Gastrocnemius medialis (tissue), 4 donors: ENCODE data around the gene SOD3. TPM values are rescaled to one million over a fixed set of nuclear protein-coding genes. Genes with fewer than 3 reads are reported as not detected.

ENCODE experiments used
- ATAC-seq, 2 donors: fragments of 150-250 bp; one replicate each; pipeline ENCODE4 v1.9.1; 2016
- DNase-seq, 2 donors: peaks; one replicate each; pipeline ENCODE4 v3.0.0-alpha.2; 2019
- H3K27ac ChIP-seq, 4 donors: fragments of 200-600 bp; sonication (generic); 1 replicate in 1 of 4; 2 replicates in 3 of 4; pipeline ENCODE4 v1.5.1; 2016 to 2018; ENCODE audit warnings: mild to moderate bottlenecking in 2 of 4, moderate library complexity in 1 of 4
- H3K27me3 ChIP-seq, 3 donors: fragments of 200-600 bp; sonication (generic) in 2 of 3; 1 replicate in 1 of 3; 2 replicates in 2 of 3; pipeline versions ENCODE4 v1.5.1 to v1.6.0; 2016 to 2019; ENCODE audit warnings: mild to moderate bottlenecking in 1 of 3, moderate library complexity in 1 of 3
- H3K36me3 ChIP-seq, 2 donors: fragments of 200-600 bp; sonication (generic) in 1 of 2; one replicate each; pipeline ENCODE4 v1.5.1; 2017 to 2018
- H3K4me1 ChIP-seq, 2 donors: fragments of 200-600 bp; sonication (generic) in 1 of 2; one replicate each; pipeline ENCODE4 v1.5.1; 2016 to 2017; ENCODE audit warnings: mild to moderate bottlenecking in 2 of 2
- H3K4me3 ChIP-seq, 4 donors: fragments of 200-600 bp; sonication (generic) in 3 of 4; 1 replicate in 1 of 4; 2 replicates in 3 of 4; pipeline ENCODE4 v1.5.1; 2016 to 2019; ENCODE audit warnings: mild to moderate bottlenecking in 2 of 4
- H3K9me3 ChIP-seq, 3 donors: fragments of 200-600 bp; sonication (generic) in 2 of 3; 1 replicate in 1 of 3; 2 replicates in 2 of 3; pipeline ENCODE4 v1.5.1; 2016 to 2019
- POLR2A ChIP-seq, 2 donors: fragments of 450-650 bp; IDR thresholded peaks; one replicate each; pipeline ENCODE4 v1.6.1; 2017; ENCODE audit warnings: antibody characterized with exemption in 2 of 2, mild to moderate bottlenecking in 2 of 2, moderate library complexity in 2 of 2
- in situ Hi-C, 4 donors: fragments of 200-750 bp; cut with MboI; loops; one replicate each; pipeline versions ENCODE4 v1.15.0 to v1.8.0; 2017; ENCODE audit warnings: low sequenced_read_pairs in 4 of 4
- intact Hi-C: fragments of 100-400 bp; cut with DNase I; formaldehyde crosslinking; loops from one replicate; pipeline ENCODE4 v1.15.1; 2023; ENCODE audit warnings: low total_unique reads
- total RNA-seq, 4 donors: library from RNA; depleted of rRNA; stranded (reverse); fragments of >200 nt; gene quantifications; one replicate each; pipeline versions ENCODE4 v1.1.0 to v1.2.3, GENCODE V29; 2016
- TF ChIP-seq, protein P1 (sequence below), 5 experiments: fragments of 450-650 bp in 3 of 5; fragments of 200-600 bp in 2 of 5; sonication (generic) in 2 of 5; IDR thresholded peaks in 4 of 5; conservative IDR thresholded peaks in 1 of 5; 1 replicate in 4 of 5; 2 replicates in 1 of 5; pipeline ENCODE4 v1.5.1; 2016 to 2019; ENCODE audit warnings: antibody characterized with exemption in 5 of 5, mild to moderate bottlenecking in 3 of 5, moderate library complexity in 3 of 5

Gene SOD3, protein sequence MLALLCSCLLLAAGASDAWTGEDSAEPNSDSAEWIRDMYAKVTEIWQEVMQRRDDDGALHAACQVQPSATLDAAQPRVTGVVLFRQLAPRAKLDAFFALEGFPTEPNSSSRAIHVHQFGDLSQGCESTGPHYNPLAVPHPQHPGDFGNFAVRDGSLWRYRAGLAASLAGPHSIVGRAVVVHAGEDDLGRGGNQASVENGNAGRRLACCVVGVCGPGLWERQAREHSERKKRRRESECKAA
- 10 to 100 TPM in 1 of 4 donors, 1 to 10 TPM in 3; 2.5 to 13.0 (median 5.9) TPM for total RNA-seq

DNA sequence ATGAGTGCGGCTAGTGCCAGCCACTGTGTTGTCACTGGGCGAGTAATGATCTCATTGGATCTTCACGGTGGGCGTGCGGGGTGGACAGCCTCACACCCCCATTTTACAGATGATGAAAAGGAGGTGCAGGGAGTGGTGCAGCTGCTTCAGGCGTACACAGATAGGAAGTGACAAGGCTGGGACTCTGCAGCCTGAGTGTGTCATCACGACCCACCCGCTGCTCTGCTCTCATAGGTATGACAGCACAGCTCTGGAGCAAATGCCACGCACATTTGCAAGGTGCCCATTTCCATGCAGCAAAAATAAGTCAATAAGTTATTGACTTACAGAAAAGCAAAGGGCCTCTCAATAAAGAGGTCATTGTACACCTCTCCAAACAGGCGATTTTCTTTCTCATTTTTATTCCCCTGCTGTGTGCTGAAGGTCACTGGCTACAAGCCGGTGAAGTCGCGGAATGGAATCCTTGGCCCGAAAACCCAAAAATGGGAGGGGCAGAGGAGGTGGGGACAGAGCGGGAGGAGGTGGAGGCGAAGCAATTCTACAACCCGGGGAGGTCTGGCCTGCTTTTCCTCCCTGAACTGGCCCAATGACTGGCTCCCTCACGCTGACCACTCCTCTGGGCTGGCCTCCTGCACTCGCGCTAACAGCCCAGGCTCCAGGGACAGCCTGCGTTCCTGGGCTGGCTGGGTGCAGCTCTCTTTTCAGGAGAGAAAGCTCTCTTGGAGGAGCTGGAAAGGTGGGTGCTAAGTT, at the start of gene SOD3:
TSS of gene SOD3 (plus strand) at position 658 of the 750 bp plus-strand sequence. CDS start 3,949 bp downstream, outside the sequence.
- no peaks in the 10 kb centered on the region for H3K36me3 ChIP-seq
- TF ChIP-seq POLR2A (IDR thresholded peaks at IDR 0.05): peak; percentile 18 to 22
- TF ChIP-seq, protein P1, sequence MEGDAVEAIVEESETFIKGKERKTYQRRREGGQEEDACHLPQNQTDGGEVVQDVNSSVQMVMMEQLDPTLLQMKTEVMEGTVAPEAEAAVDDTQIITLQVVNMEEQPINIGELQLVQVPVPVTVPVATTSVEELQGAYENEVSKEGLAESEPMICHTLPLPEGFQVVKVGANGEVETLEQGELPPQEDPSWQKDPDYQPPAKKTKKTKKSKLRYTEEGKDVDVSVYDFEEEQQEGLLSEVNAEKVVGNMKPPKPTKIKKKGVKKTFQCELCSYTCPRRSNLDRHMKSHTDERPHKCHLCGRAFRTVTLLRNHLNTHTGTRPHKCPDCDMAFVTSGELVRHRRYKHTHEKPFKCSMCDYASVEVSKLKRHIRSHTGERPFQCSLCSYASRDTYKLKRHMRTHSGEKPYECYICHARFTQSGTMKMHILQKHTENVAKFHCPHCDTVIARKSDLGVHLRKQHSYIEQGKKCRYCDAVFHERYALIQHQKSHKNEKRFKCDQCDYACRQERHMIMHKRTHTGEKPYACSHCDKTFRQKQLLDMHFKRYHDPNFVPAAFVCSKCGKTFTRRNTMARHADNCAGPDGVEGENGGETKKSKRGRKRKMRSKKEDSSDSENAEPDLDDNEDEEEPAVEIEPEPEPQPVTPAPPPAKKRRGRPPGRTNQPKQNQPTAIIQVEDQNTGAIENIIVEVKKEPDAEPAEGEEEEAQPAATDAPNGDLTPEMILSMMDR (IDR thresholded peaks at IDR 0.05 in 4 of 5, conservative IDR thresholded peaks at IDR 0.05 in 1 of 5): no peak
- H3K4me3 ChIP-seq: peak within 1 kb of the TSS; percentile 18 to 51 (median 37)
- H3K27me3 ChIP-seq: peaks cover 0 to 8% (median 0%) of the 10 kb centered on the region in 3 donors
- H3K27ac ChIP-seq: peak within 1 kb of the TSS; percentile 34 to 74 (median 57)
- in situ Hi-C loops: loop anchor here in 2 of 4 donors (25.0 kb wide), 1 partner anchor 308 kb away; no protein-coding TSS in a partner anchor
- DNase-seq: peak; percentile 48 to 66
- peak; percentile 71 to 74 for ATAC-seq
- intact Hi-C loops: loop anchor here (10.0 kb wide), 1 partner anchor 310 kb away; no protein-coding TSS in a partner anchor
- H3K4me1 ChIP-seq: peaks cover 13 to 19% of the 10 kb centered on the region in 2 donors
- no peaks in the 10 kb centered on the region for H3K9me3 ChIP-seq

DNA sequence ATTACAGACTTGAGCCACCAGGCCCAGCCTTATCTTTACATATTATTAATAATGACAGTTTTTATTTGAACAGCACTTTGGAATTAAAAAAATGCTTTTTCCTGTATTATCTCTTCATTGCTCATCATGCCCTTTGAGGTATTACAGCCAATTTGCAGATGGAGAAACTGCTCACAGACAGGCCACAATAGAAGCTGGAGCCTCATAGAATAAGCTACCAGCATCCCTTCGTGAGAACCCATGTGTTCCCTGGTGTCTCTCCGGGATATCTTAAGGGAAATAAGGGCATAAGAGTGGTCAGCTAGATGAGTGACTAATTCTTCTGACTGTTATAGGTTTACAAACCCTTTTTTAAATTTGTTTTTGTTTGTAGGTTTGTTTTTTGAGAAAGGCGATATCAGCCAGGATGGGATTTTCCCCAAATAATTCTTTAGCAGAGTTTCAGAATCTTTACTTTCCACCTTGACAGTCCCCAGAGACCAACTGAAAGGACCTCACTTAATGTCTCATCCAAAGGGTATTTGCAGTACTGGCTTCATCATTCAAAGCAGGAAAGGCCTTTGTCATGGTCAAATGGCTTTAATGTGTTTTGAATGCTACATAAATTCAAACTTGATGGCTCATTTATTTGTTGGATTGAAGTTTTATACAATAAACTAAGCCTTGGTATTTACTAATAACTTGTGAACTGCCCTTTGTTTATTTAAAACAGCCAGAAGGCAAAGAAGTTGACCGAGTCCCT, 48.0 kb upstream of the SOD3 start:
- ATAC-seq: no peak
- H3K36me3 ChIP-seq: no peaks in the 10 kb centered on the region
- H3K4me1 ChIP-seq: peaks cover 21 to 38% of the 10 kb centered on the region in 2 donors
- in situ Hi-C loops: no loop called here
- no peak overlapping the region for H3K27ac ChIP-seq
- intact Hi-C loops: no loop called here
- no peak overlapping the region for H3K4me3 ChIP-seq
- TF ChIP-seq, protein P1 (IDR thresholded peaks at IDR 0.05 in 4 of 5, conservative IDR thresholded peaks at IDR 0.05 in 1 of 5): no peak
- TF ChIP-seq POLR2A (IDR thresholded peaks at IDR 0.05): no peak
- no peaks in the 10 kb centered on the region for H3K9me3 ChIP-seq
- H3K27me3 ChIP-seq: no peaks in the 10 kb centered on the region
- no peak for DNase-seq

DNA sequence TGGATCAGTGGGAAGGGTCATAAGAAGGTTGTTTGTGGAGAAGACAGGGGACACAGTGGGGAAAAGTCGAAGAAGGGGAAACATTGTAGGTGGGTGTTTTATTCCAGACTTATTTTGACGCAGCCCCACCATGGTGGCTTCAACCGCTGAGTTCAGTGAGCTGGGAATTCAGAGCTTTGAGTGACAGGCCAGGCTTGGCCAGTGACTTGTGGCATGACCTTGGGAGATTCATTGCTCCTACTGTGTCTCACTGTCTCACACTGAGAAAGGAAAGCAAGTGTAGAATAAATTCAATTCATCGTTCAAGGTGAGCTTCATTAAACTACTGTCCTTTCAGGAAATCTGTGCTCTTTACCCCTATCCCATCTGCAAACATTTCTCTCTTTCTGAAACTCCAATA, 47.4 kb upstream of the SOD3 start:
- peaks cover 17 to 32% of the 10 kb centered on the region in 2 donors for H3K4me1 ChIP-seq
- peak in 1 of 2 donors; percentile 83 for ATAC-seq

DNA sequence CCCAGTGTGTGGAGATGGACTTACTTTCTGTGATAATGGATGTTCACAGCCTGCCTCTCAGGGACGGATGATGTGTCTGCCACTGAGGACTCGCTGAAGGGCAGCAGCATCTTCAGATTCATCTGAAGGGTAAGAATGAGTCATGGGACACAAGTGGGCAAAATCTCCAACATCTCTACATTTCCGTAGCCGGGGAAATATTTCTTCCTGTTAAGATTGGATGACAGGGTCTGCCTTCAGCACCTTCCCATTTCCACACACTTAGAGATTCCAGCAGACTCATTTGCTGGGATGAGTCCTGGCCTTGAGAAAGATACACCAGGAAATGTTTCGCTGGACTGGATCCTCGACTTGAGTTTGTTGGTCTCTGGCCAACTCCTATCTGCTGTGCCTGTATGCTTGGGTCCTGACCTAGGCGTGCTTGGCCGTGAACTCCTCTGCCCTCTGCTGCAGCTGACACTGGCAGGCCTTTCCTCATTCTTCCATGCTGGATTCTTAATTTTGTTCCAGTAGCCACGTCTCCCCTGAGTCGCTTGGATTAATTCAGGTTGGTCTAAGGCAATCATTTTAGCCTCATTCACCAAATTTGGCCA, 46.5 kb upstream of the SOD3 start:
- Histone ChIP-seq H3K4me3 (no peak overlapping the region), H3K36me3 (no peaks in the 10 kb centered on the region), H3K9me3 (no peaks in the 10 kb centered on the region), H3K4me1 (peaks cover 9 to 23% of the 10 kb centered on the region in 2 donors), H3K27ac (no peak overlapping the region), H3K27me3 (no peaks in the 10 kb centered on the region)
- DNase-seq: no peak
- ATAC-seq: no peak
- TF ChIP-seq, protein P1 (IDR thresholded peaks at IDR 0.05 in 4 of 5, conservative IDR thresholded peaks at IDR 0.05 in 1 of 5): no peak
- TF ChIP-seq POLR2A (IDR thresholded peaks at IDR 0.05): no peak
- in situ Hi-C loops: no loop called here
- intact Hi-C loops: no loop called here

More for the DNA sequence above, 47.4 kb upstream of the SOD3 start:
- Histone ChIP-seq H3K36me3 (no peaks in the 10 kb centered on the region), H3K4me3 (no peak overlapping the region), H3K27me3 (no peaks in the 10 kb centered on the region), H3K27ac (no peak overlapping the region), H3K9me3 (no peaks in the 10 kb centered on the region)
- in situ Hi-C loops: no loop called here
- intact Hi-C loops: no loop called here
- no peak for DNase-seq
- TF ChIP-seq, protein P1 (IDR thresholded peaks at IDR 0.05 in 4 of 5, conservative IDR thresholded peaks at IDR 0.05 in 1 of 5): no peak
- TF ChIP-seq POLR2A (IDR thresholded peaks at IDR 0.05): no peak
